ENCODE measurements around the gene DOCK1.

DNA sequence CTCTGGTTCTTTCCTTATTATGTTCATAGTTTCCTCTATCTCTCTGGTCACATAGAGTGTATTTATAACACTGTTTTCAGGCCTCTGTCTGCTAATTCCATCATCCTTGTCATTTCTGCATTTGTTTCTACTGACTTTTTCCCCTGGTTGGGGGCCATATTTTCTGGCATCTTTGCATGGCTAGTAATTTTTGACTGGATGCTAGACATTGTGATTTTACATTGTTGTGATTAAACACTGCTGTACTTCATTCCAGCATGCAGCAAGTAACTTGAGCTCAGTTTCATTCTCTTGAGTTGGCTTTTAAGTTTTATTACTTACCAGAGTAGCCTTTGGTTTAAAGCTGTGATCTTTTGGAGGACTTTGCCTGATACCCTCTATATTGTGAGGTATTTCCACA lies 6.8 kb upstream of the DOCK1 start:
- TF ChIP-seq, protein P1, sequence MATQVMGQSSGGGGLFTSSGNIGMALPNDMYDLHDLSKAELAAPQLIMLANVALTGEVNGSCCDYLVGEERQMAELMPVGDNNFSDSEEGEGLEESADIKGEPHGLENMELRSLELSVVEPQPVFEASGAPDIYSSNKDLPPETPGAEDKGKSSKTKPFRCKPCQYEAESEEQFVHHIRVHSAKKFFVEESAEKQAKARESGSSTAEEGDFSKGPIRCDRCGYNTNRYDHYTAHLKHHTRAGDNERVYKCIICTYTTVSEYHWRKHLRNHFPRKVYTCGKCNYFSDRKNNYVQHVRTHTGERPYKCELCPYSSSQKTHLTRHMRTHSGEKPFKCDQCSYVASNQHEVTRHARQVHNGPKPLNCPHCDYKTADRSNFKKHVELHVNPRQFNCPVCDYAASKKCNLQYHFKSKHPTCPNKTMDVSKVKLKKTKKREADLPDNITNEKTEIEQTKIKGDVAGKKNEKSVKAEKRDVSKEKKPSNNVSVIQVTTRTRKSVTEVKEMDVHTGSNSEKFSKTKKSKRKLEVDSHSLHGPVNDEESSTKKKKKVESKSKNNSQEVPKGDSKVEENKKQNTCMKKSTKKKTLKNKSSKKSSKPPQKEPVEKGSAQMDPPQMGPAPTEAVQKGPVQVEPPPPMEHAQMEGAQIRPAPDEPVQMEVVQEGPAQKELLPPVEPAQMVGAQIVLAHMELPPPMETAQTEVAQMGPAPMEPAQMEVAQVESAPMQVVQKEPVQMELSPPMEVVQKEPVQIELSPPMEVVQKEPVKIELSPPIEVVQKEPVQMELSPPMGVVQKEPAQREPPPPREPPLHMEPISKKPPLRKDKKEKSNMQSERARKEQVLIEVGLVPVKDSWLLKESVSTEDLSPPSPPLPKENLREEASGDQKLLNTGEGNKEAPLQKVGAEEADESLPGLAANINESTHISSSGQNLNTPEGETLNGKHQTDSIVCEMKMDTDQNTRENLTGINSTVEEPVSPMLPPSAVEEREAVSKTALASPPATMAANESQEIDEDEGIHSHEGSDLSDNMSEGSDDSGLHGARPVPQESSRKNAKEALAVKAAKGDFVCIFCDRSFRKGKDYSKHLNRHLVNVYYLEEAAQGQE (IDR thresholded peaks at IDR 0.05; ENCODE audit: low read depth, low read length), result no peak
- TF ChIP-seq, protein P2, sequence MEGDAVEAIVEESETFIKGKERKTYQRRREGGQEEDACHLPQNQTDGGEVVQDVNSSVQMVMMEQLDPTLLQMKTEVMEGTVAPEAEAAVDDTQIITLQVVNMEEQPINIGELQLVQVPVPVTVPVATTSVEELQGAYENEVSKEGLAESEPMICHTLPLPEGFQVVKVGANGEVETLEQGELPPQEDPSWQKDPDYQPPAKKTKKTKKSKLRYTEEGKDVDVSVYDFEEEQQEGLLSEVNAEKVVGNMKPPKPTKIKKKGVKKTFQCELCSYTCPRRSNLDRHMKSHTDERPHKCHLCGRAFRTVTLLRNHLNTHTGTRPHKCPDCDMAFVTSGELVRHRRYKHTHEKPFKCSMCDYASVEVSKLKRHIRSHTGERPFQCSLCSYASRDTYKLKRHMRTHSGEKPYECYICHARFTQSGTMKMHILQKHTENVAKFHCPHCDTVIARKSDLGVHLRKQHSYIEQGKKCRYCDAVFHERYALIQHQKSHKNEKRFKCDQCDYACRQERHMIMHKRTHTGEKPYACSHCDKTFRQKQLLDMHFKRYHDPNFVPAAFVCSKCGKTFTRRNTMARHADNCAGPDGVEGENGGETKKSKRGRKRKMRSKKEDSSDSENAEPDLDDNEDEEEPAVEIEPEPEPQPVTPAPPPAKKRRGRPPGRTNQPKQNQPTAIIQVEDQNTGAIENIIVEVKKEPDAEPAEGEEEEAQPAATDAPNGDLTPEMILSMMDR (IDR thresholded peaks at IDR 0.05), result no peak
- TF ChIP-seq NRF1 (IDR thresholded peaks at IDR 0.05; ENCODE audit: low read depth, low read length) (no peak), RCOR1 (IDR thresholded peaks at IDR 0.05; ENCODE audit: low read length) (no peak), GABPA (IDR thresholded peaks at IDR 0.05; ENCODE audit: low read depth) (no peak), MXI1 (IDR thresholded peaks at IDR 0.05; ENCODE audit: low read depth, low read length) (no peak), POLR2AphosphoS5 (IDR thresholded peaks at IDR 0.05; ENCODE audit: low read depth, low read length) (no peak), CHD2 (IDR thresholded peaks at IDR 0.05; ENCODE audit: low read length, partially characterized antibody) (no peak), SIN3A (IDR thresholded peaks at IDR 0.05; ENCODE audit: borderline replicate concordance, low read depth, low read length) (no peak)
- TF ChIP-seq, protein P3, sequence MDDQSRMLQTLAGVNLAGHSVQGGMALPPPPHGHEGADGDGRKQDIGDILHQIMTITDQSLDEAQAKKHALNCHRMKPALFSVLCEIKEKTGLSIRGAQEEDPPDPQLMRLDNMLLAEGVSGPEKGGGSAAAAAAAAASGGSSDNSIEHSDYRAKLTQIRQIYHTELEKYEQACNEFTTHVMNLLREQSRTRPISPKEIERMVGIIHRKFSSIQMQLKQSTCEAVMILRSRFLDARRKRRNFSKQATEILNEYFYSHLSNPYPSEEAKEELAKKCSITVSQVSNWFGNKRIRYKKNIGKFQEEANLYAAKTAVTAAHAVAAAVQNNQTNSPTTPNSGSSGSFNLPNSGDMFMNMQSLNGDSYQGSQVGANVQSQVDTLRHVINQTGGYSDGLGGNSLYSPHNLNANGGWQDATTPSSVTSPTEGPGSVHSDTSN (IDR thresholded peaks at IDR 0.05), result no peak
- TF ChIP-seq, protein P4, sequence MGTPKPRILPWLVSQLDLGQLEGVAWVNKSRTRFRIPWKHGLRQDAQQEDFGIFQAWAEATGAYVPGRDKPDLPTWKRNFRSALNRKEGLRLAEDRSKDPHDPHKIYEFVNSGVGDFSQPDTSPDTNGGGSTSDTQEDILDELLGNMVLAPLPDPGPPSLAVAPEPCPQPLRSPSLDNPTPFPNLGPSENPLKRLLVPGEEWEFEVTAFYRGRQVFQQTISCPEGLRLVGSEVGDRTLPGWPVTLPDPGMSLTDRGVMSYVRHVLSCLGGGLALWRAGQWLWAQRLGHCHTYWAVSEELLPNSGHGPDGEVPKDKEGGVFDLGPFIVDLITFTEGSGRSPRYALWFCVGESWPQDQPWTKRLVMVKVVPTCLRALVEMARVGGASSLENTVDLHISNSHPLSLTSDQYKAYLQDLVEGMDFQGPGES (IDR thresholded peaks at IDR 0.05; ENCODE audit: low read depth, low read length), result no peak
- TF ChIP-seq, protein P5, sequence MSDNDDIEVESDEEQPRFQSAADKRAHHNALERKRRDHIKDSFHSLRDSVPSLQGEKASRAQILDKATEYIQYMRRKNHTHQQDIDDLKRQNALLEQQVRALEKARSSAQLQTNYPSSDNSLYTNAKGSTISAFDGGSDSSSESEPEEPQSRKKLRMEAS (IDR thresholded peaks at IDR 0.05; ENCODE audit: low read depth), result no peak
- TF ChIP-seq, protein P6, sequence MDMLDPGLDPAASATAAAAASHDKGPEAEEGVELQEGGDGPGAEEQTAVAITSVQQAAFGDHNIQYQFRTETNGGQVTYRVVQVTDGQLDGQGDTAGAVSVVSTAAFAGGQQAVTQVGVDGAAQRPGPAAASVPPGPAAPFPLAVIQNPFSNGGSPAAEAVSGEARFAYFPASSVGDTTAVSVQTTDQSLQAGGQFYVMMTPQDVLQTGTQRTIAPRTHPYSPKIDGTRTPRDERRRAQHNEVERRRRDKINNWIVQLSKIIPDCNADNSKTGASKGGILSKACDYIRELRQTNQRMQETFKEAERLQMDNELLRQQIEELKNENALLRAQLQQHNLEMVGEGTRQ (IDR thresholded peaks at IDR 0.05; ENCODE audit: borderline replicate concordance, low read depth, low read length), result no peak

Measured in SK-N-SH (cell line).